Caco-2 (cell line): ENCODE data around the gene FBXO46. TPM values are rescaled to one million over a fixed set of nuclear protein-coding genes. Genes with fewer than 3 reads are reported as not detected.
"Not testable (repeated sequence)": the region's sequence is repeated elsewhere in the genome, so short reads cannot be mapped to it uniquely, and the experiment has no call there.

Experiments used
- BruUV-seq: library from RNA; stranded (reverse); fragments of 400-500 nt; replicated peaks from 2 replicates; lab custom pipeline; 2021; lab: Mats Ljungman, UMichigan
- CTCF ChIA-PET: fragments of 300-600 bp; sonication (Branson Sonifier 250); formaldehyde crosslinking; loops from one replicate; lab custom pipeline; 2022; ENCODE audit warnings: antibody characterized with exemption; lab: Charles Lee
- POLR2A ChIA-PET: fragments of 300-600 bp; sonication (Branson Sonifier 250); formaldehyde crosslinking; loops from one replicate; lab custom pipeline; 2022; ENCODE audit warnings: antibody characterized with exemption; lab: Charles Lee
- DNase-seq, 2 experiments: peaks; one replicate each; pipeline versions ENCODE4 v3.0.0 to v3.0.0-alpha.2; 2020 to 2022
- H3K27me3 ChIP-seq: replicated peaks from 2 replicates; pipeline ENCODE4 v1.6.0; 2011; ENCODE audit warnings: low read length; ENCODE audit not compliant: control insufficient read depth, insufficient read depth
- H3K36me3 ChIP-seq: 2 replicates; pipeline ENCODE4 v1.5.1; 2011; ENCODE audit warnings: low read length; ENCODE audit not compliant: control insufficient read depth, insufficient read depth
- H3K4me1 ChIP-seq: fragments of 250-450 bp; sonication (Bioruptor Pico); 2 replicates; pipeline ENCODE4 v1.5.1; 2020; ENCODE audit warnings: mild to moderate bottlenecking
- H3K4me3 ChIP-seq: 2 replicates; pipeline ENCODE4 v1.5.1; 2011; ENCODE audit warnings: low read depth, mild to moderate bottlenecking, control low read depth, low read length
- H3K9me3 ChIP-seq: fragments of 250-450 bp; sonication (Bioruptor Pico); 2 replicates; pipeline ENCODE4 v1.5.1; 2020; ENCODE audit warnings: mild to moderate bottlenecking, moderate library complexity
- H3K27ac Mint-ChIP-seq: one replicate; pipeline ENCODE4 v1.8.0; 2022; ENCODE audit warnings: mixed read lengths; ENCODE audit not compliant: unreplicated experiment
- H3K27me3 Mint-ChIP-seq: one replicate; pipeline ENCODE4 v1.8.0; 2022; ENCODE audit warnings: mixed read lengths; ENCODE audit not compliant: insufficient read depth, unreplicated experiment
- H3K36me3 Mint-ChIP-seq: one replicate; pipeline ENCODE4 v1.8.0; 2022; ENCODE audit warnings: mild to moderate bottlenecking, mixed read lengths; ENCODE audit not compliant: insufficient read depth, unreplicated experiment
- H3K4me1 Mint-ChIP-seq: one replicate; pipeline ENCODE4 v1.8.0; 2022; ENCODE audit warnings: low read depth, mixed read lengths; ENCODE audit not compliant: unreplicated experiment
- H3K4me3 Mint-ChIP-seq: one replicate; pipeline ENCODE4 v1.8.0; 2022; ENCODE audit warnings: mild to moderate bottlenecking, moderate library complexity, mixed read lengths; ENCODE audit not compliant: unreplicated experiment
- H3K9me3 Mint-ChIP-seq: one replicate; pipeline ENCODE4 v1.8.0; 2022; ENCODE audit warnings: mixed read lengths; ENCODE audit not compliant: unreplicated experiment
- CTCF ChIP-seq, 2 experiments: fragments of 200-600 bp in 1 of 2; IDR thresholded peaks; 1 replicate in 1 of 2; 2 replicates in 1 of 2; pipeline versions ENCODE4 v1.5.1 to v1.8.0; 2011 to 2022; ENCODE audit warnings: antibody characterized with exemption in 1 of 2, control low read depth in 1 of 2, inconsistent platforms in 1 of 2, low read depth in 1 of 2, low read length in 1 of 2, mild to moderate bottlenecking in 1 of 2, moderate library complexity in 1 of 2; ENCODE audit not compliant: insufficient read depth in 1 of 2, severe bottlenecking in 1 of 2, unreplicated experiment in 1 of 2
- intact Hi-C: fragments of 100-400 bp; cut with micrococcal nuclease; formaldehyde crosslinking; loops from one replicate; pipeline ENCODE4 v1.10.0; 2022; ENCODE audit not compliant: unreplicated experiment
- total RNA-seq: library from RNA; stranded (reverse); gene quantifications from 2 replicates; pipeline ENCODE4 v1.2.3, GENCODE V29; 2022

Gene FBXO46
- total RNA-seq, 1 experiment from 2014 or later: 31.0 TPM

- H3K27me3 Mint-ChIP-seq: no peaks in the 10 kb centered on the region
- no peaks in the 10 kb centered on the region for H3K9me3 Mint-ChIP-seq
- ChIA-PET POLR2A (no interaction called here), CTCF (interaction anchor here (1.8 kb wide), 1 partner anchor 36 kb away, joined by 10 read pairs; the partner anchor contains the start of gene SIX5)
- no peak within 1 kb of the TSS for H3K4me3 Mint-ChIP-seq
- no peak for DNase-seq
- Histone ChIP-seq H3K27me3 (no peaks in the 10 kb centered on the region), H3K4me1 (peaks cover 19% of the 10 kb centered on the region), H3K36me3 (no peaks in the 10 kb centered on the region), H3K4me3 (no peak within 1 kb of the TSS), H3K9me3 (no peaks in the 10 kb centered on the region)
- TF ChIP-seq CTCF (IDR thresholded peaks at IDR 0.05; ENCODE audit: insufficient read depth in 1 of 2, low read depth in 1 of 2, low read length in 1 of 2, severe bottlenecking in 1 of 2, unreplicated experiment in 1 of 2): no peak
- no TSS peak for BruUV-seq
- peaks cover 6% of the 10 kb centered on the region for H3K36me3 Mint-ChIP-seq
- H3K4me1 Mint-ChIP-seq: peaks cover 10% of the 10 kb centered on the region
- intact Hi-C loops: no loop called here
- no peak within 1 kb of the TSS for H3K27ac Mint-ChIP-seq
Measured at GRCh38 chr19:45733160-45733810, 2.6 kb upstream of the FBXO46 start, which contains the start of gene MEIOSIN. MEIOSIN (plus strand) TSS chr19:45733439; CDS start chr19:45735377, 1,938 bp downstream.

- intact Hi-C loops: loop anchor here (1.0 to 2.0 kb wide), 3 partner anchors 13 to 133 kb away; partner anchors contain the start of genes SIX5 and SYMPK
- peaks cover 28% of the 10 kb centered on the region for H3K36me3 Mint-ChIP-seq
- H3K27ac Mint-ChIP-seq: peak overlapping the region; percentile 73
- ChIA-PET POLR2A (interaction anchor here (1.0 to 2.2 kb wide), 6 partner anchors 9 to 52 kb away, joined by 3 to 49 read pairs (median 8); partner anchors contain the start of gene SIX5), CTCF (interaction anchor here (0.6 to 2.1 kb wide), 7 partner anchors 9 to 41 kb away, joined by 3 to 18 read pairs (median 9); partner anchors contain the start of genes QPCTL, SIX5 and SNRPD2)
- no peaks in the 10 kb centered on the region for H3K36me3 ChIP-seq
- no peaks in the 10 kb centered on the region for H3K27me3 ChIP-seq
- H3K4me1 Mint-ChIP-seq: peaks cover 8% of the 10 kb centered on the region
- DNase-seq: peak in 1 of 2 experiments; percentile 29
- TF ChIP-seq CTCF (IDR thresholded peaks at IDR 0.05; ENCODE audit: insufficient read depth in 1 of 2, low read depth in 1 of 2, low read length in 1 of 2, severe bottlenecking in 1 of 2, unreplicated experiment in 1 of 2): no peak
- H3K4me1 ChIP-seq: no peaks in the 10 kb centered on the region; the same call in none of the 2 replicates
- peak overlapping the region; percentile 86 for H3K4me3 Mint-ChIP-seq
- H3K9me3 Mint-ChIP-seq: no peaks in the 10 kb centered on the region
- no peaks in the 10 kb centered on the region for H3K27me3 Mint-ChIP-seq
- H3K9me3 ChIP-seq: no peaks in the 10 kb centered on the region
- peak overlapping the region; percentile 57 for H3K4me3 ChIP-seq
- TSS peak; percentile 61 for BruUV-seq
Measured at GRCh38 chr19:45729800-45730290, 851 bp downstream of the FBXO46 start.

GRCh38 chr19:45728683-45729082 is 2.0 kb downstream of the FBXO46 start:
- H3K4me3 Mint-ChIP-seq, H3K9me3 Mint-ChIP-seq, H3K27me3 ChIP-seq, H3K36me3 ChIP-seq, H3K9me3 ChIP-seq, CTCF ChIA-PET, H3K4me1 Mint-ChIP-seq, H3K4me1 ChIP-seq, POLR2A ChIA-PET, DNase-seq, intact Hi-C loops, H3K27me3 Mint-ChIP-seq, BruUV-seq, H3K4me3 ChIP-seq: not testable (repeated sequence)
- H3K36me3 Mint-ChIP-seq: peaks cover 33% of the 10 kb centered on the region
- H3K27ac Mint-ChIP-seq: peak overlapping the region; percentile 9

- H3K36me3 Mint-ChIP-seq: peaks cover 69% of the 10 kb centered on the region
- H3K4me3 ChIP-seq, DNase-seq, H3K9me3 ChIP-seq, H3K36me3 ChIP-seq, H3K27ac Mint-ChIP-seq, H3K27me3 Mint-ChIP-seq, H3K4me3 Mint-ChIP-seq, H3K9me3 Mint-ChIP-seq, intact Hi-C loops, H3K27me3 ChIP-seq, BruUV-seq: not testable (repeated sequence)
- ChIA-PET CTCF (interaction anchor here (0.6 to 0.7 kb wide), 2 partner anchors 10 to 712 kb away, joined by 3 read pairs; no protein-coding TSS in a partner anchor), POLR2A (interaction anchor here (0.9 to 1.1 kb wide), 2 partner anchors 10 to 251 kb away, joined by 10 to 11 read pairs; partner anchors contain the start of gene FBXO46)
- peaks cover 19% of the 10 kb centered on the region for H3K4me1 Mint-ChIP-seq
- peaks cover 13% of the 10 kb centered on the region for H3K4me1 ChIP-seq
Measured at GRCh38 chr19:45720065-45720464, 10.6 kb downstream of the FBXO46 start.
